K562 (cell line): ENCODE data around the gene GGCT. TPM values are rescaled to one million over a fixed set of nuclear protein-coding genes. Genes with fewer than 3 reads are reported as not detected.
A peak's percentile ranks its signal among the peaks of the same experiment; 100 is the strongest.

Experiments used
- BACH1 ChIP-seq: fragments of 200-800 bp; sonication (Bioruptor generic); IDR thresholded peaks from 2 replicates; pipeline ENCODE4 v1.6.1; 2016; ENCODE audit warnings: missing genetic modification characterization, missing compliant biosample characterization
- BDP1 ChIP-seq: IDR thresholded peaks from 3 replicates; pipeline ENCODE4 v1.6.1; 2011; ENCODE audit not compliant: insufficient read length, insufficient read depth
- ELF2 ChIP-seq: fragments of 250-450 bp; sonication (Bioruptor Pico); IDR thresholded peaks from 2 replicates; pipeline ENCODE4 v1.5.0; 2021; ENCODE audit warnings: mild to moderate bottlenecking
- FOXM1 ChIP-seq, 2 experiments: fragments of 450-650 bp in 1 of 2; sonication (generic) in 1 of 2; formaldehyde crosslinking in 1 of 2; IDR thresholded peaks; 2 replicates each; pipeline versions ENCODE4 v1.6.1 to v1.9.0; 2017 to 2022; ENCODE audit warnings: low read depth in 2 of 2, mild to moderate bottlenecking in 2 of 2, missing genetic modification reagents in 1 of 2, moderate library complexity in 1 of 2
- HDAC1 ChIP-seq, 2 experiments: fragments of 450-650 bp; IDR thresholded peaks; 2 replicates each; pipeline ENCODE4 v1.6.1; 2016 to 2017; ENCODE audit warnings: inconsistent platforms in 1 of 2, mild to moderate bottlenecking in 1 of 2, moderate library complexity in 1 of 2
- POLR2A ChIP-seq: fragments of 450-650 bp; conservative IDR thresholded peaks from 2 replicates; pipeline ENCODE4 v1.6.1; 2016
- POLR2AphosphoS2 ChIP-seq: IDR thresholded peaks from 2 replicates; pipeline ENCODE4 v1.6.1; 2012; ENCODE audit warnings: low read length, improper control_type of control experiment
- POLR3G ChIP-seq: IDR thresholded peaks from 2 replicates; pipeline ENCODE4 v1.6.1; 2011; ENCODE audit not compliant: insufficient read length, insufficient replicate concordance; ENCODE audit errors: extremely low read depth
- ZNF217 ChIP-seq: sonication (generic); formaldehyde crosslinking; IDR thresholded peaks from 2 replicates; pipeline ENCODE4 v1.8.0; 2022; ENCODE audit warnings: mild to moderate bottlenecking, missing genetic modification reagents
- ZNF3 ChIP-seq: fragments of 250-450 bp; sonication (Bioruptor Pico); IDR thresholded peaks from 2 replicates; pipeline ENCODE4 v1.5.0; 2021; ENCODE audit warnings: mild to moderate bottlenecking, moderate library complexity
- ZNF311 ChIP-seq: fragments of 250-450 bp; sonication (Bioruptor Pico); IDR thresholded peaks from 2 replicates; pipeline ENCODE4 v1.4.0; 2020; ENCODE audit warnings: mild to moderate bottlenecking, moderate library complexity
- polyA plus RNA-seq, 8 experiments: library from polyadenylated mRNA; depleted of rRNA in 4 of 8; stranded (reverse) in 5 of 8; unstranded in 3 of 8; fragments of >200 nt; fragmentation: Nextera tagmentation in 2 of 8; fragmentation: Illumina TruSeq in 1 of 8; extraction: Ambion mirVana in 2 of 8; extraction: Trizol in 1 of 8; gene quantifications; 2 replicates each; pipeline versions ENCODE4 v1.2.1 to v1.2.3, GENCODE V29; 2011 to 2014; ENCODE audit warnings: inconsistent platforms in 1 of 8, missing spikeins in 1 of 8
- total RNA-seq, 7 experiments: library from RNA; depleted of rRNA in 6 of 7; stranded (reverse); fragments of >200 nt in 6 of 7; fragmentation: Illumina TruSeq in 2 of 7; extraction: Trizol in 2 of 7; gene quantifications; 2 replicates each; pipeline versions ENCODE4 v1.2.1 to v1.2.3, GENCODE V29; 2011 to 2021; ENCODE audit warnings: low replicate concordance in 1 of 7
- TF ChIP-seq, protein P1 (sequence below), 3 experiments: IDR thresholded peaks in 2 of 3; conservative IDR thresholded peaks in 1 of 3; 2 replicates each; pipeline ENCODE4 v1.5.1; 2011 to 2012; ENCODE audit warnings: low read length in 3 of 3, mild to moderate bottlenecking in 3 of 3, control low read depth in 2 of 3, improper control_type of control experiment in 1 of 3, inconsistent platforms in 1 of 3, low read depth in 1 of 3, mixed read lengths in 1 of 3, moderate library complexity in 1 of 3; ENCODE audit not compliant: insufficient read depth in 2 of 3
- TF ChIP-seq, protein P2 (sequence below): sonication (generic); formaldehyde crosslinking; IDR thresholded peaks from 2 replicates; pipeline ENCODE4 v1.8.0; 2022; ENCODE audit warnings: mild to moderate bottlenecking, low read depth, missing genetic modification reagents
- TF ChIP-seq, protein P3 (sequence below): fragments of 450-650 bp; IDR thresholded peaks from 2 replicates; pipeline ENCODE4 v1.6.1; 2017; ENCODE audit warnings: mild to moderate bottlenecking, moderate library complexity
- TF ChIP-seq, protein P4 (sequence below): fragments of 450-650 bp; IDR thresholded peaks from 2 replicates; pipeline ENCODE4 v1.6.1; 2016
- TF ChIP-seq, protein P5 (sequence below): sonication (generic); formaldehyde crosslinking; IDR thresholded peaks from 2 replicates; pipeline ENCODE4 v1.8.1; 2023; ENCODE audit warnings: mild to moderate bottlenecking, missing genetic modification reagents
- TF ChIP-seq, protein P6 (sequence below): fragments of 250-450 bp; sonication (Bioruptor Pico); IDR thresholded peaks from 2 replicates; pipeline ENCODE4 v1.6.1; 2021; ENCODE audit warnings: mild to moderate bottlenecking
- TF ChIP-seq, protein P7 (sequence below): fragments of 250-450 bp; sonication (Bioruptor Pico); IDR thresholded peaks from 2 replicates; pipeline ENCODE4 v1.8.0; 2021; ENCODE audit warnings: borderline replicate concordance, mild to moderate bottlenecking, moderate library complexity; ENCODE audit not compliant: poor library complexity, severe bottlenecking

Gene GGCT
- total and polyA plus RNA-seq, 9 of the 15 experiments (the other 6 are each of a cell fraction or from before 2014, with no cell fraction given) = 79.0 to 349 (median 136) TPM

DNA sequence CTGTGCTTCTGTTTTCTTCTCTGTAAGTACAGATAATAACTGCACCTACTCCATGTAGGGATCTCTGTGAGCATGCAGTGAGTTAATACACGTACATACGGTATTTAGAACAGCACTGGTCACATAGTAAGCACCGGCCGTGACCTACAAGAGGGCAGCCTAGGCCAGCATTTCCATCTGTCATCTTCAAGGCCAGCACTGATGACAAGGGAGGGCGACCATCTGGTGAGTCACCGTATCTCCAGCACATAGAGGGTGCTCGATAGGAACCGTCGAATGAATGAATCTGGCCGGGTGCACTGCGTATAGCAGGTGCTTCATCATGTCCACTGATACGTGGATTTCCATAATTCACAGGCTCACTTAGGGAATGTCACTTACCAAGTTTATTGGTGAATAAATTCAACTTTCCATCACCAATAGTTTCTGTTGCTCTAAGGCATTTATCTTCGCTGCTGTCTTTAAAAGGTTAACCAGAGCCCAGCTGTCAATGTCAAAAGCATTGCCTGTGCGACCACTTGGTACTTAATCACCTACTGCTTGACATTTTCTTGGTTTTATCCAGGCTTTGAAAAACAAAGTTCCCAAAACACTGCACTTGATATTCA lies 34.4 kb downstream of the GGCT start (continued):
- TF ChIP-seq ZNF3 (no peak), ZNF311 (CRISPR knock-in tag) (no peak), ZNF217 (CRISPR knock-in tag) (no peak), POLR2AphosphoS2 (no peak), POLR3G (no peak), BDP1 (no peak), FOXM1 (IDR thresholded peaks at IDR 0.05; ENCODE audit: low read depth) (no peak), FOXM1 (CRISPR knock-in tag; IDR thresholded peaks at IDR 0.05; ENCODE audit: low read depth) (no peak), ELF2 (CRISPR knock-in tag) (no peak), HDAC1 (IDR thresholded peaks at IDR 0.05) (peak in 1 of 2 experiments; percentile 97; a peak in 2 of 4 replicates), POLR2A (no peak), BACH1 (tag) (0 out of 2 replicates have a peak, but pooled peaks have one; percentile 47)
- TF ChIP-seq, protein P1, sequence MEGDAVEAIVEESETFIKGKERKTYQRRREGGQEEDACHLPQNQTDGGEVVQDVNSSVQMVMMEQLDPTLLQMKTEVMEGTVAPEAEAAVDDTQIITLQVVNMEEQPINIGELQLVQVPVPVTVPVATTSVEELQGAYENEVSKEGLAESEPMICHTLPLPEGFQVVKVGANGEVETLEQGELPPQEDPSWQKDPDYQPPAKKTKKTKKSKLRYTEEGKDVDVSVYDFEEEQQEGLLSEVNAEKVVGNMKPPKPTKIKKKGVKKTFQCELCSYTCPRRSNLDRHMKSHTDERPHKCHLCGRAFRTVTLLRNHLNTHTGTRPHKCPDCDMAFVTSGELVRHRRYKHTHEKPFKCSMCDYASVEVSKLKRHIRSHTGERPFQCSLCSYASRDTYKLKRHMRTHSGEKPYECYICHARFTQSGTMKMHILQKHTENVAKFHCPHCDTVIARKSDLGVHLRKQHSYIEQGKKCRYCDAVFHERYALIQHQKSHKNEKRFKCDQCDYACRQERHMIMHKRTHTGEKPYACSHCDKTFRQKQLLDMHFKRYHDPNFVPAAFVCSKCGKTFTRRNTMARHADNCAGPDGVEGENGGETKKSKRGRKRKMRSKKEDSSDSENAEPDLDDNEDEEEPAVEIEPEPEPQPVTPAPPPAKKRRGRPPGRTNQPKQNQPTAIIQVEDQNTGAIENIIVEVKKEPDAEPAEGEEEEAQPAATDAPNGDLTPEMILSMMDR (IDR thresholded peaks at IDR 0.05 in 2 of 3, conservative IDR thresholded peaks at IDR 0.05 in 1 of 3; ENCODE audit: insufficient read depth in 2 of 3, low read depth in 1 of 3, low read length in 3 of 3) = peak; percentile 38 to 56 (median 42); a peak in 5 of 6 replicates
- TF ChIP-seq, protein P2, sequence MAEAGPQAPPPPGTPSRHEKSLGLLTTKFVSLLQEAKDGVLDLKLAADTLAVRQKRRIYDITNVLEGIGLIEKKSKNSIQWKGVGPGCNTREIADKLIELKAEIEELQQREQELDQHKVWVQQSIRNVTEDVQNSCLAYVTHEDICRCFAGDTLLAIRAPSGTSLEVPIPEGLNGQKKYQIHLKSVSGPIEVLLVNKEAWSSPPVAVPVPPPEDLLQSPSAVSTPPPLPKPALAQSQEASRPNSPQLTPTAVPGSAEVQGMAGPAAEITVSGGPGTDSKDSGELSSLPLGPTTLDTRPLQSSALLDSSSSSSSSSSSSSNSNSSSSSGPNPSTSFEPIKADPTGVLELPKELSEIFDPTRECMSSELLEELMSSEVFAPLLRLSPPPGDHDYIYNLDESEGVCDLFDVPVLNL (CRISPR knock-in tag) = no peak
- TF ChIP-seq, protein P3, sequence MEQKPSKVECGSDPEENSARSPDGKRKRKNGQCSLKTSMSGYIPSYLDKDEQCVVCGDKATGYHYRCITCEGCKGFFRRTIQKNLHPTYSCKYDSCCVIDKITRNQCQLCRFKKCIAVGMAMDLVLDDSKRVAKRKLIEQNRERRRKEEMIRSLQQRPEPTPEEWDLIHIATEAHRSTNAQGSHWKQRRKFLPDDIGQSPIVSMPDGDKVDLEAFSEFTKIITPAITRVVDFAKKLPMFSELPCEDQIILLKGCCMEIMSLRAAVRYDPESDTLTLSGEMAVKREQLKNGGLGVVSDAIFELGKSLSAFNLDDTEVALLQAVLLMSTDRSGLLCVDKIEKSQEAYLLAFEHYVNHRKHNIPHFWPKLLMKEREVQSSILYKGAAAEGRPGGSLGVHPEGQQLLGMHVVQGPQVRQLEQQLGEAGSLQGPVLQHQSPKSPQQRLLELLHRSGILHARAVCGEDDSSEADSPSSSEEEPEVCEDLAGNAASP = peak; percentile 22; the same call in 1 of the 2 replicates
- TF ChIP-seq, protein P4, sequence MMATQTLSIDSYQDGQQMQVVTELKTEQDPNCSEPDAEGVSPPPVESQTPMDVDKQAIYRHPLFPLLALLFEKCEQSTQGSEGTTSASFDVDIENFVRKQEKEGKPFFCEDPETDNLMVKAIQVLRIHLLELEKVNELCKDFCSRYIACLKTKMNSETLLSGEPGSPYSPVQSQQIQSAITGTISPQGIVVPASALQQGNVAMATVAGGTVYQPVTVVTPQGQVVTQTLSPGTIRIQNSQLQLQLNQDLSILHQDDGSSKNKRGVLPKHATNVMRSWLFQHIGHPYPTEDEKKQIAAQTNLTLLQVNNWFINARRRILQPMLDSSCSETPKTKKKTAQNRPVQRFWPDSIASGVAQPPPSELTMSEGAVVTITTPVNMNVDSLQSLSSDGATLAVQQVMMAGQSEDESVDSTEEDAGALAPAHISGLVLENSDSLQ = peak; percentile 81
- TF ChIP-seq, protein P5, sequence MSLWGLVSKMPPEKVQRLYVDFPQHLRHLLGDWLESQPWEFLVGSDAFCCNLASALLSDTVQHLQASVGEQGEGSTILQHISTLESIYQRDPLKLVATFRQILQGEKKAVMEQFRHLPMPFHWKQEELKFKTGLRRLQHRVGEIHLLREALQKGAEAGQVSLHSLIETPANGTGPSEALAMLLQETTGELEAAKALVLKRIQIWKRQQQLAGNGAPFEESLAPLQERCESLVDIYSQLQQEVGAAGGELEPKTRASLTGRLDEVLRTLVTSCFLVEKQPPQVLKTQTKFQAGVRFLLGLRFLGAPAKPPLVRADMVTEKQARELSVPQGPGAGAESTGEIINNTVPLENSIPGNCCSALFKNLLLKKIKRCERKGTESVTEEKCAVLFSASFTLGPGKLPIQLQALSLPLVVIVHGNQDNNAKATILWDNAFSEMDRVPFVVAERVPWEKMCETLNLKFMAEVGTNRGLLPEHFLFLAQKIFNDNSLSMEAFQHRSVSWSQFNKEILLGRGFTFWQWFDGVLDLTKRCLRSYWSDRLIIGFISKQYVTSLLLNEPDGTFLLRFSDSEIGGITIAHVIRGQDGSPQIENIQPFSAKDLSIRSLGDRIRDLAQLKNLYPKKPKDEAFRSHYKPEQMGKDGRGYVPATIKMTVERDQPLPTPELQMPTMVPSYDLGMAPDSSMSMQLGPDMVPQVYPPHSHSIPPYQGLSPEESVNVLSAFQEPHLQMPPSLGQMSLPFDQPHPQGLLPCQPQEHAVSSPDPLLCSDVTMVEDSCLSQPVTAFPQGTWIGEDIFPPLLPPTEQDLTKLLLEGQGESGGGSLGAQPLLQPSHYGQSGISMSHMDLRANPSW (CRISPR knock-in tag) = no peak
- TF ChIP-seq, protein P6, sequence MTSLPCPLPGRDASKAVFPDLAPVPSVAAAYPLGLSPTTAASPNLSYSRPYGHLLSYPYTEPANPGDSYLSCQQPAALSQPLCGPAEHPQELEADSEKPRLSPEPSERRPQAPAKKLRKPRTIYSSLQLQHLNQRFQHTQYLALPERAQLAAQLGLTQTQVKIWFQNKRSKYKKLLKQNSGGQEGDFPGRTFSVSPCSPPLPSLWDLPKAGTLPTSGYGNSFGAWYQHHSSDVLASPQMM (CRISPR knock-in tag) = no peak
- TF ChIP-seq, protein P7, sequence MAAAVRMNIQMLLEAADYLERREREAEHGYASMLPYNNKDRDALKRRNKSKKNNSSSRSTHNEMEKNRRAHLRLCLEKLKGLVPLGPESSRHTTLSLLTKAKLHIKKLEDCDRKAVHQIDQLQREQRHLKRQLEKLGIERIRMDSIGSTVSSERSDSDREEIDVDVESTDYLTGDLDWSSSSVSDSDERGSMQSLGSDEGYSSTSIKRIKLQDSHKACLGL (CRISPR knock-in tag) = no peak
